Gastroesophageal sphincter (tissue), 3 donors: ENCODE measurements around the gene CRTC3.

Source experiments
- POLR2A ChIP-seq, 2 donors: fragments of 450-650 bp; IDR thresholded peaks; one replicate each; pipeline ENCODE4 v1.6.1; 2017; ENCODE audit warnings: antibody characterized with exemption in 2 of 2, mild to moderate bottlenecking in 2 of 2, moderate library complexity in 1 of 2
- POLR2AphosphoS5 ChIP-seq: sonication (generic); formaldehyde crosslinking; IDR thresholded peaks from one replicate; pipeline ENCODE4 v1.6.1; 2017; ENCODE audit warnings: antibody characterized with exemption
- TF ChIP-seq, protein P1 (sequence below), 4 experiments: fragments of 200-600 bp in 2 of 4; fragments of 450-650 bp in 2 of 4; sonication (generic) in 1 of 4; IDR thresholded peaks; one replicate each; pipeline ENCODE4 v1.5.1; 2017 to 2019; ENCODE audit warnings: antibody characterized with exemption in 4 of 4, mild to moderate bottlenecking in 2 of 4, moderate library complexity in 2 of 4

DNA sequence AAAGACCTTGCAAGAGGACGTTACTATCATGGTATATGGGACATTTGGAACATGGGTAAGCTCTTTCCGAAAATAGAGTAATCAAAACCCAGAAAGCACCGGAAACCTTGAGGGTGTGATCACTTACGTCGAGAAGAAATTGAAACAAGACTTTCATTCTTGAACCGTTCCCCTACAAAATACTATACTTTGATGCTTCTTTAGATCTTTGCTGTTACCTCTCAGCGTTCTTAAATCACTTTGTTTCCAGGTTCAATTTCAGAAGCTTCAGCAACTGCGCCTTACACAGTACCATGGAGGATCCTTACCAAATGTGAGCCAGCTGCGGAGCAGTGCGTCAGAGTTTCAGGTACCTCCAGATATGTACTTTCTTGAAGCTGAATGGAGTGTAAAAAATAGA, 10.1 kb downstream of the CRTC3 start:
- TF ChIP-seq, protein P1, sequence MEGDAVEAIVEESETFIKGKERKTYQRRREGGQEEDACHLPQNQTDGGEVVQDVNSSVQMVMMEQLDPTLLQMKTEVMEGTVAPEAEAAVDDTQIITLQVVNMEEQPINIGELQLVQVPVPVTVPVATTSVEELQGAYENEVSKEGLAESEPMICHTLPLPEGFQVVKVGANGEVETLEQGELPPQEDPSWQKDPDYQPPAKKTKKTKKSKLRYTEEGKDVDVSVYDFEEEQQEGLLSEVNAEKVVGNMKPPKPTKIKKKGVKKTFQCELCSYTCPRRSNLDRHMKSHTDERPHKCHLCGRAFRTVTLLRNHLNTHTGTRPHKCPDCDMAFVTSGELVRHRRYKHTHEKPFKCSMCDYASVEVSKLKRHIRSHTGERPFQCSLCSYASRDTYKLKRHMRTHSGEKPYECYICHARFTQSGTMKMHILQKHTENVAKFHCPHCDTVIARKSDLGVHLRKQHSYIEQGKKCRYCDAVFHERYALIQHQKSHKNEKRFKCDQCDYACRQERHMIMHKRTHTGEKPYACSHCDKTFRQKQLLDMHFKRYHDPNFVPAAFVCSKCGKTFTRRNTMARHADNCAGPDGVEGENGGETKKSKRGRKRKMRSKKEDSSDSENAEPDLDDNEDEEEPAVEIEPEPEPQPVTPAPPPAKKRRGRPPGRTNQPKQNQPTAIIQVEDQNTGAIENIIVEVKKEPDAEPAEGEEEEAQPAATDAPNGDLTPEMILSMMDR (IDR thresholded peaks at IDR 0.05): no peak
- no peak for TF ChIP-seq POLR2A (IDR thresholded peaks at IDR 0.05)
- TF ChIP-seq POLR2AphosphoS5: no peak
